ENCODE results near the gene CIAPIN1. TPM values are rescaled to one million over a fixed set of nuclear protein-coding genes. Genes with fewer than 3 reads are reported as not detected.
"Not testable (repeated sequence)": the region's sequence is repeated elsewhere in the genome, so short reads cannot be mapped to it uniquely, and the experiment has no call there.

CIAPIN1 gene
- total RNA-seq, 1 donor from 2014 or later = 71.3 TPM

- FAIRE-seq = no peak
- no peak for TF ChIP-seq CTCF (IDR thresholded peaks at IDR 0.05; ENCODE audit: insufficient read depth, low read length, severe bottlenecking)
Observed at GRCh38 chr16:57406881-57407280, 40.3 kb downstream of the CIAPIN1 start.

GRCh38 chr16:57405097-57405496, 42.1 kb downstream of the CIAPIN1 start:
- FAIRE-seq (no peak), DNase-seq (ENCODE audit: low read depth) (no peak)
- no peaks in the 10 kb centered on the region for H3K36me3 ChIP-seq (ENCODE audit: control insufficient read depth, insufficient read depth, low read length)
- H3K27me3 ChIP-seq (ENCODE audit: control insufficient read depth, insufficient read depth, low read length) = peaks cover 3% of the 10 kb centered on the region
- no peak for TF ChIP-seq CTCF (IDR thresholded peaks at IDR 0.05; ENCODE audit: insufficient read depth, low read length, severe bottlenecking)
- H3K4me3 ChIP-seq (ENCODE audit: low read depth, low read length) = no peak overlapping the region

More at GRCh38 chr16:57406881-57407280, 40.3 kb downstream of the CIAPIN1 start:
- DNase-seq (ENCODE audit: low read depth) = no peak
- Histone ChIP-seq H3K27me3 (ENCODE audit: control insufficient read depth, insufficient read depth, low read length) (peaks cover 3% of the 10 kb centered on the region), H3K4me3 (ENCODE audit: low read depth, low read length) (no peak overlapping the region), H3K36me3 (ENCODE audit: control insufficient read depth, insufficient read depth, low read length) (no peaks in the 10 kb centered on the region)

DNA sequence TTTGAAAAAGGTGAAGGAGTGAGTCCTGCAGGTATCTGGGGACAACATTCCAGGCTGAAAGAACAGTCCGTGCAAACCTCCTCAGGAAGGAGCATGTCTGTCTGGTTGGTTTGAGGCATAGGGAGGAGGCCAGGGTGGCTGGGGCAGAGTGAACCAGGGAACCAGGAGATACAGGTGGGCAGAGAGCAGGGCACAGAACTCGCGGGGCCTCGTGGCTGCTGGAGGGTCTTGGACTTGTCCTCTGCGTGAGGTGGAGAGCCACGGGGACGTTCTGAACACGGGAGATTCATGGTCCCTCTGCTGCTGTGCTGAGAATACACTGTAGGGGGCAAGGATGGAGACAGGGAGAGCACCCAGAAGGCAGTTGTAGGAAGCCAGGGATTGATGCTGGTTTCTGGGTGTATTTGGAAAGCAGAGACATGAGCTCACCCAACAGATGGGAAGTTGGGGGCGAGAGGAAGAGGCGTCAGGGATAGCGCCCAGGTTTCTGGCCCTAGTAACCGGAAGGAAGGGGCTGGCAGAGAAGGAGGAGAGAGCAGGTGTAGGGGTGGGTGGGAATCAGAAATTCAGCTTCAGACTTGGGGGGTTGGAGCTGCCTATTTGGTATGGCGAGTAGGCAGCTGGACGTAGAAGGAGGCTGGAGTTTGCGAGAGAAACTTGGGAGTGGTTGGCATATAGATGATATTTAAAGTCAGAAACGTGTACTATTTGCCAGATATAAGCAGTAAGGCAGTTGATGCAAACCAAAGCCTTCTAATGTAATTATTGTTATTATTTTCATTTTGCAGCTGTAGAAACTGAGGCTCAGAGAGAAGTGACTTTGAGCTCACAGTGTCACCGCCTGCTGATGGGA, 43.0 kb downstream of the CIAPIN1 start, which contains the start of gene CCL17:
TSS of gene CCL17 (plus strand) at position 803 of the 853 bp plus-strand sequence. CDS start 9,166 bp downstream, outside the sequence.
- FAIRE-seq (no peak), DNase-seq (ENCODE audit: low read depth) (no peak)
- TF ChIP-seq CTCF (IDR thresholded peaks at IDR 0.05; ENCODE audit: insufficient read depth, low read length, severe bottlenecking) = no peak
- Histone ChIP-seq H3K4me3 (ENCODE audit: low read depth, low read length) (no peak within 1 kb of the TSS), H3K36me3 (ENCODE audit: control insufficient read depth, insufficient read depth, low read length) (no peaks in the 10 kb centered on the region), H3K27me3 (ENCODE audit: control insufficient read depth, insufficient read depth, low read length) (peaks cover 3% of the 10 kb centered on the region)

- FAIRE-seq (no peak), DNase-seq (ENCODE audit: low read depth) (no peak)
- Histone ChIP-seq H3K36me3 (ENCODE audit: control insufficient read depth, insufficient read depth, low read length) (no peaks in the 10 kb centered on the region), H3K27me3 (ENCODE audit: control insufficient read depth, insufficient read depth, low read length) (peaks cover 4% of the 10 kb centered on the region), H3K4me3 (ENCODE audit: low read depth, low read length) (no peak overlapping the region)
- TF ChIP-seq CTCF (IDR thresholded peaks at IDR 0.05; ENCODE audit: insufficient read depth, low read length, severe bottlenecking) = no peak
Observed at GRCh38 chr16:57401943-57402640, 45.1 kb downstream of the CIAPIN1 start.

DNA sequence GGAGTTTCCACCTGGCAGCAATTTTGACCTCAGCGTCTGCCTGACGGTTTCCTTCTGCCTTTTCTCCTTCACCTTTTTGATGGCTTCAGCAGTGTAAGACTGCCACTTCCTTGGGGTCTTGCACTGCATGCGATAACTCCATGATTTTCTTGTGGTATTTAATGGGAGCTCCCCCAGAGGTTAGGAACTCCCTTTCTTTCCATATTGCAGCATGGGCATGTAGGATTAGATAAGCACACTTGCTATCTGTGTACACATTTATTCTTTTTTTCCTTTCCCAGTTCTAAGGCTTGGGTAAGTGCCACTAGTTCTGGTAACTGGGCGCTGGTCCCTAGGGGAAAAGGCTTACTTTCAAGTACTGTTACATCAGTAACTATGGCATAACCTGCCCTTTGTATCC, 49.7 kb downstream of the CIAPIN1 start:
- not testable (repeated sequence) for DNase-seq (ENCODE audit: low read depth); H3K36me3 ChIP-seq (ENCODE audit: control insufficient read depth, insufficient read depth, low read length); H3K4me3 ChIP-seq (ENCODE audit: low read depth, low read length); H3K27me3 ChIP-seq (ENCODE audit: control insufficient read depth, insufficient read depth, low read length); FAIRE-seq

DNA sequence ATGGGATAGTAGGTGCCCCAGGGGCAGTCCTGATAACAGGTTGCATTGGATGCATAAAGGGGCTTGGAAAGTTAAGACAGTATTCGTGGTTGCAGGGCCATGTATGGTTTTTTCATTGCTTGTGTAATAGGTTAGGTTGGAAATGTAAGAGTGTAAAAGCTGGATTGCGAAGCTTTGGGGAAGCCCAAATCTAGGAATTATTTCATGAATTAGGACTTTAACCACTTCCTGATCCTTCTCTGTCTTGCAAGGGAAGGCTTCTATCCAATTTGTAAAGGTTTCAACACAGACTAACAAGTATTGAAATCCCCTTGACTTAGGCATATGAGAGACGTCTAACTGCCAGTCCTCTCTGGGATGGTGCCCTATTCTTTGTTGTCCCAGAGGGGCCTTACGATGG, 50.4 kb downstream of the CIAPIN1 start:
- H3K36me3 ChIP-seq (ENCODE audit: control insufficient read depth, insufficient read depth, low read length) = no peaks in the 10 kb centered on the region
- FAIRE-seq (no peak), DNase-seq (ENCODE audit: low read depth) (no peak)
- peaks cover 2% of the 10 kb centered on the region for H3K27me3 ChIP-seq (ENCODE audit: control insufficient read depth, insufficient read depth, low read length)
- H3K4me3 ChIP-seq (ENCODE audit: low read depth, low read length) = no peak overlapping the region
- no peak for TF ChIP-seq CTCF (IDR thresholded peaks at IDR 0.05; ENCODE audit: insufficient read depth, low read length, severe bottlenecking)

Measured in bronchial epithelial cell (primary cell).